Endothelial cell of umbilical vein (primary cell): ENCODE data around the gene MGAT5.

ENCODE experiments used
- EZH2 ChIP-seq: IDR thresholded peaks from 2 replicates; pipeline ENCODE4 v1.6.1; 2012; ENCODE audit warnings: borderline replicate concordance, low read depth, mild to moderate bottlenecking, moderate library complexity, low read length, inconsistent platforms; ENCODE audit not compliant: severe bottlenecking
- FOS ChIP-seq: IDR thresholded peaks from 2 replicates; pipeline ENCODE4 v1.6.1; 2011; ENCODE audit warnings: mild to moderate bottlenecking, low read length, moderate library complexity, borderline replicate concordance; ENCODE audit not compliant: insufficient read depth
- POLR2AphosphoS5 ChIP-seq: IDR thresholded peaks from 2 replicates; pipeline ENCODE4 v1.6.1; 2012; ENCODE audit warnings: low read depth, mild to moderate bottlenecking, control low read depth, low read length, moderate library complexity; ENCODE audit not compliant: insufficient read depth
- TF ChIP-seq, protein P1 (sequence below), 2 donors: IDR thresholded peaks; 1 replicate in 1 of 2; 2 replicates in 1 of 2; pipeline ENCODE4 v1.5.1; 2011; ENCODE audit warnings: low read length in 2 of 2, mild to moderate bottlenecking in 2 of 2, moderate library complexity in 2 of 2, control low read depth in 1 of 2, inconsistent platforms in 1 of 2, low read depth in 1 of 2; ENCODE audit not compliant: insufficient read depth in 1 of 2; ENCODE audit errors: extremely low read depth in 1 of 2
- TF ChIP-seq, protein P2 (sequence below): IDR thresholded peaks from 2 replicates; pipeline ENCODE4 v1.6.1; 2011; ENCODE audit not compliant: insufficient read depth, insufficient read length

DNA sequence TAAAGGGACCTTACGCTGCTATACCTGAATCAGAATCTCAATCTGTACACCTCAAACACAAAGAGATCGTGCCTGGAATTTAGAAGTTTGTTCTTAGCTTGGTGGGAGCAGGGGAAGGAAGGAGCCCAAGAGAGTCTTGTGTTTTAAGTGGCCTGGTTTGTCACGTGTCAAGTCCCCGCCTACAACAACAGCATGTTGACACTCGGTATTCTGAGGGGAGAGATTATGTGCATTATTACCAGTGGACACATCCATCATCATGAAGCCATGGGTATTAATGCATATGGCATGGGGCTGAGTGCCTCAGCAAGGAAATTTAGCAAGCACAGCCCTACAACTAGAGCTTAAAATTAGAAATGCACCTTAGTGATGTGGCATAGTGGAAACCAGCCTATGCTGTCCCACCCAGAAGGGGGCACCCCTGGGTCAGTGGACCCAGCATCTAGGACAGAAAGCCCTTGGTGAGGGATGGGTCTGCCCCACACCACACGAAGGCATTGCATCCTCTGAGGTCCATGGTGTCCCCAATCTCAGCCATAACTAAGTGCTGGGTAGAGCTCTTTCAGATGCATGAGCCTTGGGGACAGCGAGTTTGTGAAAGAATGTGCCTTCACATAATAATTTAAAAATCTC, 138.7 kb downstream of the MGAT5 start:
- TF ChIP-seq, protein P1, sequence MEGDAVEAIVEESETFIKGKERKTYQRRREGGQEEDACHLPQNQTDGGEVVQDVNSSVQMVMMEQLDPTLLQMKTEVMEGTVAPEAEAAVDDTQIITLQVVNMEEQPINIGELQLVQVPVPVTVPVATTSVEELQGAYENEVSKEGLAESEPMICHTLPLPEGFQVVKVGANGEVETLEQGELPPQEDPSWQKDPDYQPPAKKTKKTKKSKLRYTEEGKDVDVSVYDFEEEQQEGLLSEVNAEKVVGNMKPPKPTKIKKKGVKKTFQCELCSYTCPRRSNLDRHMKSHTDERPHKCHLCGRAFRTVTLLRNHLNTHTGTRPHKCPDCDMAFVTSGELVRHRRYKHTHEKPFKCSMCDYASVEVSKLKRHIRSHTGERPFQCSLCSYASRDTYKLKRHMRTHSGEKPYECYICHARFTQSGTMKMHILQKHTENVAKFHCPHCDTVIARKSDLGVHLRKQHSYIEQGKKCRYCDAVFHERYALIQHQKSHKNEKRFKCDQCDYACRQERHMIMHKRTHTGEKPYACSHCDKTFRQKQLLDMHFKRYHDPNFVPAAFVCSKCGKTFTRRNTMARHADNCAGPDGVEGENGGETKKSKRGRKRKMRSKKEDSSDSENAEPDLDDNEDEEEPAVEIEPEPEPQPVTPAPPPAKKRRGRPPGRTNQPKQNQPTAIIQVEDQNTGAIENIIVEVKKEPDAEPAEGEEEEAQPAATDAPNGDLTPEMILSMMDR (IDR thresholded peaks at IDR 0.05; ENCODE audit: extremely low read depth in 1 of 2, insufficient read depth in 1 of 2, low read depth in 1 of 2, low read length in 2 of 2) = peak in 1 of 2 donors; percentile 7
- TF ChIP-seq EZH2 (no peak), FOS (no peak), POLR2AphosphoS5 (no peak)
- TF ChIP-seq, protein P2, sequence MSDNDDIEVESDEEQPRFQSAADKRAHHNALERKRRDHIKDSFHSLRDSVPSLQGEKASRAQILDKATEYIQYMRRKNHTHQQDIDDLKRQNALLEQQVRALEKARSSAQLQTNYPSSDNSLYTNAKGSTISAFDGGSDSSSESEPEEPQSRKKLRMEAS = no peak
